Measurements from ENCODE around the gene TXLNB.
"Not testable (repeated sequence)": the region's sequence is repeated elsewhere in the genome, so short reads cannot be mapped to it uniquely, and the experiment has no call there.

DNA sequence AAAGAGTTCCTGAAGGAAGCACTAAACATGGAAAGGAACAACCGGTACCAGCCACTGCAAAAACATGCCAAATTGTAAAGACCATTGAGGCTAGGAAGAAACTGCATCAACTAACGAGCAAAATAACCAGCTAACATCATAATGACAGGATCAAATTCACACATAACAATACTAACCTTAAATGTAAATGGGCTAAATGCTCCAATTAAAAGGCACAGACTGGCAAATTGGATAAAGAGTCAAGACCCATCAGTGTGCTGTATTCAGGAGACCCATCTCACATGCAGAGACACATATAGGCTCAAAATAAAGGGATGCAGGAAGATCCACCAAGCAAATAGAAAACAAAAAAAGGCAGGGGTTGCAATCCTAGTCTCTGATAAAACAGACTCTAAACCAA, 79.3 kb downstream of the TXLNB start:
- TF ChIP-seq POLR2A, CTCF (IDR thresholded peaks at IDR 0.05): not testable (repeated sequence)
